HepG2 (cell line): Measurements from ENCODE around the gene CCDC93. TPM values are rescaled to one million over a fixed set of nuclear protein-coding genes. Genes with fewer than 3 reads are reported as not detected.

Experiments used
- ATAC-seq: fragments of 200-7000 bp; cut with Tn5 transposase; 3 replicates; pipeline ENCODE4 v1.9.1; 2020; ENCODE audit warnings: mild to moderate bottlenecking, moderate library complexity
- BruUV-seq: library from RNA; stranded (reverse); fragments of 400-500 nt; replicated peaks from 2 replicates; lab custom pipeline; 2021; lab: Mats Ljungman, UMichigan
- CTCF ChIA-PET: fragments of 300-600 bp; formaldehyde crosslinking; extraction: SDS; loops from one replicate; lab custom pipeline; 2021; ENCODE audit warnings: low total read pairs, inconsistent platforms, low intra/inter-chr PET ratio; lab: Yijun Ruan, JAX
- POLR2A ChIA-PET: fragments of 350-600 bp; sonication (Branson Sonifier 250); formaldehyde crosslinking; loops from one replicate; lab custom pipeline; 2020; ENCODE audit warnings: antibody characterized with exemption, inconsistent platforms; lab: Yijun Ruan, JAX
- DNase-seq: peaks from one replicate; pipeline ENCODE4 v3.0.0-alpha.2; 2015; ENCODE audit warnings: low spot score
- FAIRE-seq: peaks from 3 replicates; lab custom pipeline; 2011; peaks lifted over from hg19 to GRCh38; lab: Jason Lieb, UNC
- H2AFZ ChIP-seq: one replicate; pipeline ENCODE4 v1.6.1; 2011; ENCODE audit warnings: low read length, inconsistent platforms
- H3K27ac ChIP-seq: fragments of 300-600 bp; 3 replicates; pipeline ENCODE4 v1.8.0; 2011; ENCODE audit warnings: mixed run types, mild to moderate bottlenecking, mixed read lengths, low read length, inconsistent platforms; ENCODE audit not compliant: insufficient read depth; ENCODE audit errors: extremely low read length
- H3K27me3 ChIP-seq, 2 experiments: fragments of 200-600 bp in 1 of 2; 2 replicates in 1 of 2; 3 replicates in 1 of 2; pipeline versions ENCODE4 v1.6.0 to v1.8.0; 2011; ENCODE audit warnings: low read length in 2 of 2, mild to moderate bottlenecking in 2 of 2, moderate library complexity in 2 of 2, inconsistent platforms in 1 of 2; ENCODE audit not compliant: insufficient read depth in 2 of 2, control insufficient read depth in 1 of 2
- H3K36me3 ChIP-seq, 2 experiments: fragments of 200-600 bp in 1 of 2; replicated peaks in 1 of 2; 2 replicates in 1 of 2; 3 replicates in 1 of 2; pipeline versions ENCODE4 v1.5.1 to v1.8.0; 2011; ENCODE audit warnings: low read length in 2 of 2, inconsistent platforms in 1 of 2; ENCODE audit not compliant: insufficient read depth in 2 of 2, control insufficient read depth in 1 of 2
- H3K4me1 ChIP-seq: 2 replicates; pipeline ENCODE4 v1.5.1; 2012; ENCODE audit warnings: low read length, inconsistent platforms; ENCODE audit not compliant: insufficient read depth
- H3K4me2 ChIP-seq: 2 replicates; pipeline ENCODE4 v1.6.0; 2011; ENCODE audit warnings: low read depth, low read length, inconsistent platforms
- H3K4me3 ChIP-seq, 3 experiments: fragments of 200-600 bp in 1 of 3; sonication (generic), shearing (Covaris generic) in 1 of 3; replicated peaks in 1 of 3; 2 replicates each; pipeline ENCODE4 v1.5.1; 2011 to 2016; ENCODE audit warnings: low read length in 3 of 3, inconsistent platforms in 2 of 3, low read depth in 2 of 3, mild to moderate bottlenecking in 2 of 3, control low read depth in 1 of 3, mixed read lengths in 1 of 3; ENCODE audit not compliant: insufficient read depth in 1 of 3
- H3K79me2 ChIP-seq: one replicate; pipeline ENCODE4 v1.6.1; 2011; ENCODE audit warnings: low read length, inconsistent platforms; ENCODE audit not compliant: insufficient read depth
- H3K9ac ChIP-seq: 2 replicates; pipeline ENCODE4 v1.6.0; 2011; ENCODE audit warnings: mild to moderate bottlenecking, low read depth, low read length, inconsistent platforms; ENCODE audit not compliant: insufficient read depth
- H3K9me3 ChIP-seq: 2 replicates; pipeline ENCODE4 v1.5.1; 2012; ENCODE audit warnings: mild to moderate bottlenecking, low read length
- H4K20me1 ChIP-seq: 2 replicates; pipeline ENCODE4 v1.6.0; 2011; ENCODE audit warnings: inconsistent platforms, mild to moderate bottlenecking, low read length, moderate library complexity; ENCODE audit not compliant: insufficient read depth
- AHR ChIP-seq: IDR thresholded peaks from 2 replicates; pipeline ENCODE4 v1.6.1; 2018; ENCODE audit warnings: missing genetic modification reagents, missing compliant biosample characterization
- ATRX ChIP-seq: sonication (generic); formaldehyde crosslinking; IDR thresholded peaks from 2 replicates; pipeline ENCODE4 v1.4.0; 2020; ENCODE audit warnings: missing genetic modification reagents, borderline replicate concordance
- BCLAF1 ChIP-seq: fragments of 450-650 bp; IDR thresholded peaks from 2 replicates; pipeline ENCODE4 v1.6.1; 2017; ENCODE audit warnings: mild to moderate bottlenecking
- CAMTA2 ChIP-seq: sonication (generic); formaldehyde crosslinking; IDR thresholded peaks from 2 replicates; pipeline ENCODE4 v1.4.0; 2020; ENCODE audit warnings: mild to moderate bottlenecking, missing genetic modification reagents, borderline replicate concordance
- CREB1 ChIP-seq, 2 experiments: fragments of 450-650 bp in 1 of 2; IDR thresholded peaks; 2 replicates each; pipeline ENCODE4 v1.6.1; 2016 to 2017; ENCODE audit warnings: control low read depth in 1 of 2, mild to moderate bottlenecking in 1 of 2, missing compliant biosample characterization in 1 of 2, missing genetic modification characterization in 1 of 2
- HNF1B ChIP-seq: sonication (generic); formaldehyde crosslinking; IDR thresholded peaks from 2 replicates; pipeline ENCODE4 v1.5.1; 2020; ENCODE audit warnings: mild to moderate bottlenecking, moderate library complexity, missing genetic modification reagents
- MYC ChIP-seq: sonication (generic); formaldehyde crosslinking; IDR thresholded peaks from 2 replicates; pipeline ENCODE4 v1.9.0; 2021; ENCODE audit warnings: missing genetic modification reagents, borderline replicate concordance
- POGZ ChIP-seq: sonication (generic); formaldehyde crosslinking; IDR thresholded peaks from 2 replicates; pipeline ENCODE4 v1.4.0; 2020; ENCODE audit warnings: mild to moderate bottlenecking, missing genetic modification reagents
- ZNF143 ChIP-seq: sonication (generic); formaldehyde crosslinking; IDR thresholded peaks from 2 replicates; pipeline ENCODE4 v1.4.0; 2020; ENCODE audit warnings: missing genetic modification reagents
- ZNF768 ChIP-seq: sonication (generic); formaldehyde crosslinking; IDR thresholded peaks from 2 replicates; pipeline ENCODE4 v1.4.0; 2020; ENCODE audit warnings: missing genetic modification reagents
- ZNF770 ChIP-seq: sonication (generic); formaldehyde crosslinking; IDR thresholded peaks from 2 replicates; pipeline ENCODE4 v1.5.0; 2020; ENCODE audit warnings: mild to moderate bottlenecking, missing genetic modification reagents
- ZUFSP ChIP-seq: sonication (generic); formaldehyde crosslinking; IDR thresholded peaks from 2 replicates; pipeline ENCODE4 v1.9.0; 2021; ENCODE audit warnings: missing genetic modification reagents, mild to moderate bottlenecking, borderline replicate concordance
- WGBS: methylation state at CpG from one replicate; pipeline ENCODE4 v1.1.6; 2017; ENCODE audit warnings: low lambda C conversion rate; 5-methylcytosine and 5-hydroxymethylcytosine counted together
- in situ Hi-C: cut with HindIII; loops from 2 replicates; pipeline ENCODE4 v1.10.0; 2017; ENCODE audit warnings: low pct_unique_long_range_greater_than_20kb; ENCODE audit not compliant: extremely low pct_ligation_motif_present
- intact Hi-C: fragments of 100-400 bp; cut with micrococcal nuclease; formaldehyde crosslinking; loops from one replicate; pipeline ENCODE4 v1.10.0; 2022; ENCODE audit not compliant: unreplicated experiment
- polyA plus RNA-seq, 8 experiments: library from polyadenylated mRNA; depleted of rRNA in 3 of 8; stranded (reverse) in 7 of 8; unstranded in 1 of 8; fragments of >200 nt; fragmentation: Illumina TruSeq in 4 of 8; extraction: Trizol in 4 of 8; gene quantifications; 2 replicates each; pipeline versions ENCODE4 v1.2.1 to v1.2.3, GENCODE V29; 2011 to 2016; ENCODE audit warnings: low read depth in 4 of 8, missing spikeins in 1 of 8, mixed read lengths in 1 of 8; ENCODE audit not compliant: insufficient read depth in 1 of 8
- total RNA-seq, 5 experiments: library from RNA; depleted of rRNA; stranded (reverse); fragments of >200 nt; fragmentation: Illumina TruSeq; extraction: Trizol; gene quantifications; 2 replicates each; pipeline ENCODE4 v1.2.3, GENCODE V29; 2016; ENCODE audit warnings: low read depth in 1 of 5

Gene CCDC93
- total and polyA plus RNA-seq, 2 of the 13 experiments (the other 11 are each of a cell fraction or from before 2014, with no cell fraction given), result 37.2 to 53.2 TPM

GRCh38 chr2:118016911-118017310 is 3.0 kb upstream of the CCDC93 start:
- TF ChIP-seq AHR (CRISPR knock-in tag) (no peak), CREB1 (IDR thresholded peaks at IDR 0.05) (no peak), CREB1 (CRISPR knock-in tag; IDR thresholded peaks at IDR 0.05) (no peak), ATRX (CRISPR knock-in tag) (no peak), ZUFSP (CRISPR knock-in tag) (no peak), BCLAF1 (no peak), POGZ (no peak), ZNF770 (no peak), ZNF143 (no peak), MYC (no peak), ZNF768 (CRISPR knock-in tag) (no peak), HNF1B (CRISPR knock-in tag) (no peak), CAMTA2 (CRISPR knock-in tag) (no peak)
- Histone ChIP-seq H3K4me2 (no peak overlapping the region), H3K27ac (no peak overlapping the region), H3K4me1 (peaks cover 17% of the 10 kb centered on the region), H3K36me3 (no peaks in the 10 kb centered on the region), H2AFZ (no peak overlapping the region), H3K9me3 (no peaks in the 10 kb centered on the region), H3K27me3 (no peaks in the 10 kb centered on the region; a peak in 2 of 5 replicates), H3K9ac (no peak overlapping the region), H3K79me2 (peaks cover 19% of the 10 kb centered on the region), H3K4me3 (no peak overlapping the region), H4K20me1 (peaks cover 10% of the 10 kb centered on the region)
- no peak for DNase-seq
- ATAC-seq, result no peak
- POLR2A ChIA-PET, result no interaction called here
- intact Hi-C loops (no loop called here), in situ Hi-C loops (no loop called here)
- no peak for FAIRE-seq
- 58% methylated on average over 5 of the region's 5 CpGs for WGBS
- no TSS peak for BruUV-seq
- CTCF ChIA-PET, result no interaction called here
